Neuronal stem cell (in vitro differentiated cells): Measurements from ENCODE around the gene MAP3K20.

ENCODE experiments used
- DNase-seq: peaks from one replicate; pipeline ENCODE4 v3.0.0-alpha.2; 2013; ENCODE audit warnings: low spot score
- H2AFZ ChIP-seq: one replicate; pipeline ENCODE4 v1.6.1; 2013; ENCODE audit warnings: mild to moderate bottlenecking, low read length, inconsistent platforms
- H2AK5ac ChIP-seq: 2 replicates; pipeline ENCODE4 v1.6.1; 2013; ENCODE audit warnings: low read depth, mild to moderate bottlenecking, inconsistent platforms, low read length, moderate library complexity, mixed read lengths
- H2BK120ac ChIP-seq: 2 replicates; pipeline ENCODE4 v1.6.1; 2013; ENCODE audit warnings: low read depth, mild to moderate bottlenecking, inconsistent platforms, low read length, moderate library complexity, mixed read lengths
- H2BK12ac ChIP-seq: one replicate; pipeline ENCODE4 v1.6.1; 2013; ENCODE audit warnings: low read length, inconsistent platforms
- H2BK15ac ChIP-seq: 2 replicates; pipeline ENCODE4 v1.6.1; 2013; ENCODE audit warnings: mild to moderate bottlenecking, low read length, inconsistent platforms, mixed read lengths
- H2BK5ac ChIP-seq: one replicate; pipeline ENCODE4 v1.6.1; 2013; ENCODE audit warnings: inconsistent platforms, mild to moderate bottlenecking, low read length, moderate library complexity
- H3K14ac ChIP-seq: one replicate; pipeline ENCODE4 v1.6.1; 2013; ENCODE audit warnings: low read length, inconsistent platforms
- H3K18ac ChIP-seq: 2 replicates; pipeline ENCODE4 v1.6.1; 2013; ENCODE audit warnings: low read length, inconsistent platforms
- H3K23ac ChIP-seq: 2 replicates; pipeline ENCODE4 v1.6.1; 2013; ENCODE audit warnings: low read depth, mild to moderate bottlenecking, mixed read lengths, low read length, inconsistent platforms; ENCODE audit not compliant: poor library complexity
- H3K27ac ChIP-seq: replicated peaks from 3 replicates; pipeline ENCODE4 v1.5.1; 2013; ENCODE audit warnings: low read length, inconsistent platforms
- H3K27me3 ChIP-seq, 3 experiments: 2 replicates each; pipeline ENCODE4 v1.6.1; 2013; ENCODE audit warnings: low read length in 3 of 3, mild to moderate bottlenecking in 2 of 3, inconsistent platforms in 1 of 3, low read depth in 1 of 3, mixed read lengths in 1 of 3, moderate library complexity in 1 of 3; ENCODE audit not compliant: control insufficient read depth in 3 of 3, insufficient read depth in 3 of 3
- H3K36me3 ChIP-seq, 2 donors: replicated peaks in 1 of 2; 2 replicates each; pipeline ENCODE4 v1.6.1; 2013; ENCODE audit warnings: low read length in 2 of 2; ENCODE audit not compliant: control insufficient read depth in 2 of 2, insufficient read depth in 2 of 2
- H3K4ac ChIP-seq: 2 replicates; pipeline ENCODE4 v1.6.1; 2013; ENCODE audit warnings: inconsistent platforms, mild to moderate bottlenecking, low read length, moderate library complexity
- H3K4me1 ChIP-seq, 2 donors: 1 replicate in 1 of 2; 2 replicates in 1 of 2; pipeline ENCODE4 v1.6.1; 2013; ENCODE audit warnings: low read length in 2 of 2, low read depth in 1 of 2; ENCODE audit not compliant: control insufficient read depth in 2 of 2, insufficient read depth in 1 of 2
- H3K4me2 ChIP-seq: one replicate; pipeline ENCODE4 v1.6.1; 2013; ENCODE audit warnings: mild to moderate bottlenecking, low read length, inconsistent platforms; ENCODE audit not compliant: insufficient read depth, poor library complexity, severe bottlenecking
- H3K4me3 ChIP-seq, 2 donors: 2 replicates each; pipeline ENCODE4 v1.5.1; 2013; ENCODE audit warnings: low read length in 2 of 2, mild to moderate bottlenecking in 2 of 2, inconsistent platforms in 1 of 2, moderate library complexity in 1 of 2
- H3K79me1 ChIP-seq: one replicate; pipeline ENCODE4 v1.6.1; 2013; ENCODE audit warnings: low read depth, mild to moderate bottlenecking, inconsistent platforms, low read length, moderate library complexity
- H3K9ac ChIP-seq: one replicate; pipeline ENCODE4 v1.6.1; 2013; ENCODE audit warnings: mild to moderate bottlenecking, low read depth, low read length, inconsistent platforms; ENCODE audit not compliant: poor library complexity
- H3K9me3 ChIP-seq, 2 donors: replicated peaks in 1 of 2; 2 replicates each; pipeline versions ENCODE3 to v1.6.1; 2013; ENCODE audit warnings: low read length in 2 of 2, mild to moderate bottlenecking in 2 of 2, inconsistent platforms in 1 of 2, low read depth in 1 of 2, mixed read lengths in 1 of 2, moderate library complexity in 1 of 2; ENCODE audit not compliant: control insufficient read depth in 2 of 2, insufficient read depth in 1 of 2
- H4K8ac ChIP-seq: one replicate; pipeline ENCODE4 v1.6.1; 2013; ENCODE audit warnings: low read depth, mild to moderate bottlenecking, inconsistent platforms, low read length, moderate library complexity
- H4K91ac ChIP-seq: one replicate; pipeline ENCODE4 v1.6.1; 2013; ENCODE audit warnings: low read length, low read depth, mild to moderate bottlenecking, inconsistent platforms; ENCODE audit not compliant: poor library complexity
- WGBS, 2 donors: extraction: QIAGEN DNeasy Blood & Tissue Kit; methylation state at CpG; one replicate each; pipeline ENCODE4 v1.1.7; 2013; ENCODE audit warnings: missing lambda C conversion rate in 2 of 2, mixed read lengths in 1 of 2; ENCODE audit not compliant: insufficient read length in 2 of 2, insufficient replicate concordance in 1 of 2; ENCODE audit errors: extremely low coverage in 2 of 2; 5-methylcytosine and 5-hydroxymethylcytosine counted together

Gene MAP3K20

DNA sequence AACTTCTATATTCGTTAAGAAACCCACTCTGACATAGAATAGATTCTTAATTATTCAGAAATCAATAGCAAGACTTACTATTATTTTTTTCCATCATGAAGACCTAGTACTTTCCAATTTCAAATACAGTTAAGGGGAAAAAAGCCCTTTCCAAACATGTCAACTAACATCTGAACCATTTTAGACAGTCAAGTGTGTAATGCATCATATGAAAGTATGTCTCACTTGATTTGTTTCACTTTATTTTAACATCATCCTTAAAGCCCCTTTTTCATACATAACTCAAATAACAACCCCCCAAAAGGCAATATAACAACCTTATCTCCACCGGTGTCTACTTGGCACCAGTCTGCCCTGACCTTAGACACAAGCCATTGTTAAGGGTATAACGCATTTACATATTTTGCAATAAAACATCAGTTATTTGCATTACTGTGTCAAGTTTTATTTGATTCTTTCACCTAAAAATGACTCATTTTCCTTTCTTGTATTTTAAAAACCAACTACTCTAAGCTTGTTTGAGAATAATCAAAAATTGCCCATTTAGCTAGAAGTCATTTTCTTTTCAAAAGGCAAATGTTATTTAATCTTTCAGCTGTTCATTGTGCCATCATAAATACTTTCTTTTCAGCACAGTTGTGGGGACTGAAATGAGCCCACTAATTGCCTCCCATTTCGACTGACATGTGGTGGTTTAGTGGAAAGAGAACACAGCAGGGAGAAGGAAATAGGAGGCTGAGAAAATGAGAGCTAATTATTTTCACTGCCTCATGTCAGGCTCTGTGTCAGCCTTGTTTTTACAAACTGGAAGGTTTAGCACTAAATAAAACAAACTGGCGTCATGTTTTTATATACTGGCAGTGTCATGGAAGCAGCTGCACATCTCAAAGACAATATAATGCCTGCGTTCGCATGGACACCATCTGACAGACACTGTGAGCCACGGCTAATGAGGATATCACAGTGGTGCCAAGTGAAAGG, 174.3 kb downstream of the MAP3K20 start:
- Histone ChIP-seq H3K27ac (peak overlapping the region; percentile 66), H2BK12ac (no peak overlapping the region), H3K18ac (no peak overlapping the region), H2BK15ac (no peak overlapping the region), H2AFZ (no peak overlapping the region), H3K79me1 (no peaks in the 10 kb centered on the region), H3K4me3 (no peak overlapping the region), H3K4me2 (peak overlapping the region; percentile 21), H3K4ac (no peak overlapping the region), H3K4me1 (peaks cover 9 to 10% of the 10 kb centered on the region in 2 donors), H3K27me3 (no peaks in the 10 kb centered on the region), H3K9me3 (peaks cover 0 to 2% of the 10 kb centered on the region in 2 donors), H2BK5ac (no peak overlapping the region), H2AK5ac (no peak overlapping the region), H4K8ac (no peak overlapping the region), H3K14ac (no peak overlapping the region), H3K9ac (no peak overlapping the region), H4K91ac (no peak overlapping the region), H2BK120ac (no peak overlapping the region), H3K23ac (no peak overlapping the region), H3K36me3 (no peaks in the 10 kb centered on the region)
- peak; percentile 44 for DNase-seq
- no CpG with 5 or more reads among the region's 8 CpGs for WGBS, 2 donors

DNA sequence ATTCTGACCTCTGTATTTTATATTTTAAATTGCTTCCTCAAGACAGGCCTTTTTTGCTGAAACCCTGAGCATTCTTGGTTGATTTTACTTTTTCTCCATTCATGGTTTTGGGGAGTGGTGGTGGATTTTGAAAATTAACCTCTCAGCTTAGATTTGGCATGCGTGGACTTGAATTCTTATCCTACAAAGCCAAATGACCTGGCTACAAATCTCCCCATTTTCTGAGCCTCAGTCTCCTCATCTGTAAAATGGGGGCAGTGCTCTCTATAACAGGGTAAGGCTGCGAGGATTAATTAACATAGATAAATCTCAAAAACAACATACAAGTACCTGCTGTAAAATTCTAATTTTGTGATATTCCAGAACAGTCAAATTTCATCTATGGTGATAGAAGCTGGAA, 175.6 kb downstream of the MAP3K20 start:
- no peak overlapping the region for H3K14ac ChIP-seq
- H3K79me1 ChIP-seq, result no peaks in the 10 kb centered on the region
- H4K91ac ChIP-seq, result no peak overlapping the region
- WGBS, 2 donors, result no CpG with 5 or more reads among the region's 2 CpGs
- H3K9me3 ChIP-seq, result no peaks in the 10 kb centered on the region
- no peak overlapping the region for H3K4me3 ChIP-seq
- no peak overlapping the region for H3K9ac ChIP-seq
- no peak overlapping the region for H2BK12ac ChIP-seq
- no peak overlapping the region for H2BK15ac ChIP-seq
- no peak overlapping the region for H2BK5ac ChIP-seq
- no peak overlapping the region for H2BK120ac ChIP-seq
- no peak overlapping the region for H3K23ac ChIP-seq
- H3K4ac ChIP-seq, result no peak overlapping the region
- no peak overlapping the region for H2AK5ac ChIP-seq
- H3K27ac ChIP-seq, result no peak overlapping the region
- DNase-seq, result no peak
- peaks cover 9 to 10% of the 10 kb centered on the region in 2 donors for H3K4me1 ChIP-seq
- no peak overlapping the region for H3K18ac ChIP-seq
- no peaks in the 10 kb centered on the region for H3K36me3 ChIP-seq
- H3K27me3 ChIP-seq, result no peaks in the 10 kb centered on the region
- H4K8ac ChIP-seq, result no peak overlapping the region
- no peak overlapping the region for H2AFZ ChIP-seq
- no peak overlapping the region for H3K4me2 ChIP-seq

DNA sequence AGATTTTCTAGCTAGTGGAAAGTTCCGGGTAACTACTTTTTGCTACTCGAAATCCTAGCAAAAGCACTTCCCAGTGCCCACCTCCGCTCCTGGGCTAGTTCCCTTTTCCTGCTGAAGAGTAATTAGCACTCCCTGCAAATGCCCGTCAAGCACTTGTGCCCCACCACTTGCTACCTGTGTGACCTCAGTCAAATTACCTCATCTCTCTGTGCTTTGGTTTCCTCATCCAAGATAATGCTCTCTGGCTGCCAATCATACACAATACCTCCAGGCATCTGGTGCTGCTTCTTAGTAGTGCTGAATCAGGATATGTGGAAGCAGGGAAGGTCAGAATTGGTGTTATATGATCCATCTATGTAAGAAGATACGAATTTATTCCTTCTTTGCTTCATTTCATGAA, 176.9 kb downstream of the MAP3K20 start:
- H2BK15ac ChIP-seq, result peak overlapping the region; percentile 60
- no peaks in the 10 kb centered on the region for H3K79me1 ChIP-seq
- H2AFZ ChIP-seq, result no peak overlapping the region
- H3K4ac ChIP-seq, result no peak overlapping the region
- no peak overlapping the region for H2BK5ac ChIP-seq
- DNase-seq, result no peak
- no peak overlapping the region for H3K23ac ChIP-seq
- no peak overlapping the region for H3K4me2 ChIP-seq
- no CpG with 5 or more reads among the region's 5 CpGs for WGBS, 2 donors
- no peak overlapping the region for H4K8ac ChIP-seq
- peaks cover 9 to 10% of the 10 kb centered on the region in 2 donors for H3K4me1 ChIP-seq
- no peak overlapping the region for H3K14ac ChIP-seq
- H3K4me3 ChIP-seq, result no peak overlapping the region
- H2AK5ac ChIP-seq, result no peak overlapping the region
- no peaks in the 10 kb centered on the region for H3K27me3 ChIP-seq
- H3K18ac ChIP-seq, result no peak overlapping the region
- H3K36me3 ChIP-seq, result no peaks in the 10 kb centered on the region
- H3K9me3 ChIP-seq, result peaks cover 0 to 3% of the 10 kb centered on the region in 2 donors
- H3K27ac ChIP-seq, result no peak overlapping the region
- no peak overlapping the region for H4K91ac ChIP-seq
- H3K9ac ChIP-seq, result no peak overlapping the region
- H2BK12ac ChIP-seq, result no peak overlapping the region
- no peak overlapping the region for H2BK120ac ChIP-seq

GRCh38 chr2:173254659-173255058, 179.0 kb downstream of the MAP3K20 start:
- Histone ChIP-seq H3K4me2 (no peak overlapping the region), H3K36me3 (peaks cover 0 to 6% of the 10 kb centered on the region in 2 donors), H3K9ac (no peak overlapping the region), H2AK5ac (no peak overlapping the region), H3K4ac (no peak overlapping the region), H3K4me3 (no peak overlapping the region), H2BK5ac (no peak overlapping the region), H2BK120ac (no peak overlapping the region), H3K18ac (no peak overlapping the region), H3K79me1 (no peaks in the 10 kb centered on the region), H2BK15ac (no peak overlapping the region), H3K23ac (no peak overlapping the region), H4K8ac (no peak overlapping the region), H2AFZ (no peak overlapping the region), H3K9me3 (peaks cover 0 to 3% of the 10 kb centered on the region in 2 donors), H3K14ac (no peak overlapping the region), H3K4me1 (peaks cover 7 to 11% of the 10 kb centered on the region in 2 donors), H3K27me3 (no peaks in the 10 kb centered on the region), H2BK12ac (no peak overlapping the region), H3K27ac (no peak overlapping the region), H4K91ac (no peak overlapping the region)
- no peak for DNase-seq
- WGBS, 2 donors, result no CpG with 5 or more reads among the region's 1 CpG
